ENCODE results near the gene PDE4D. TPM values are rescaled to one million over a fixed set of nuclear protein-coding genes. Genes with fewer than 3 reads are reported as not detected.

Gene PDE4D
- total and polyA plus RNA-seq, 10 of the 15 experiments (the other 5 are each of a cell fraction or from before 2014, with no cell fraction given), result 0.87 to 4.1 (median 2.2) TPM

GRCh38 chr5:59061377-59061776, 832.1 kb downstream of the PDE4D start:
- TF ChIP-seq BCL11A (IDR thresholded peaks at IDR 0.05; ENCODE audit: low read depth, low read length), result no peak
- TF ChIP-seq, protein P1, sequence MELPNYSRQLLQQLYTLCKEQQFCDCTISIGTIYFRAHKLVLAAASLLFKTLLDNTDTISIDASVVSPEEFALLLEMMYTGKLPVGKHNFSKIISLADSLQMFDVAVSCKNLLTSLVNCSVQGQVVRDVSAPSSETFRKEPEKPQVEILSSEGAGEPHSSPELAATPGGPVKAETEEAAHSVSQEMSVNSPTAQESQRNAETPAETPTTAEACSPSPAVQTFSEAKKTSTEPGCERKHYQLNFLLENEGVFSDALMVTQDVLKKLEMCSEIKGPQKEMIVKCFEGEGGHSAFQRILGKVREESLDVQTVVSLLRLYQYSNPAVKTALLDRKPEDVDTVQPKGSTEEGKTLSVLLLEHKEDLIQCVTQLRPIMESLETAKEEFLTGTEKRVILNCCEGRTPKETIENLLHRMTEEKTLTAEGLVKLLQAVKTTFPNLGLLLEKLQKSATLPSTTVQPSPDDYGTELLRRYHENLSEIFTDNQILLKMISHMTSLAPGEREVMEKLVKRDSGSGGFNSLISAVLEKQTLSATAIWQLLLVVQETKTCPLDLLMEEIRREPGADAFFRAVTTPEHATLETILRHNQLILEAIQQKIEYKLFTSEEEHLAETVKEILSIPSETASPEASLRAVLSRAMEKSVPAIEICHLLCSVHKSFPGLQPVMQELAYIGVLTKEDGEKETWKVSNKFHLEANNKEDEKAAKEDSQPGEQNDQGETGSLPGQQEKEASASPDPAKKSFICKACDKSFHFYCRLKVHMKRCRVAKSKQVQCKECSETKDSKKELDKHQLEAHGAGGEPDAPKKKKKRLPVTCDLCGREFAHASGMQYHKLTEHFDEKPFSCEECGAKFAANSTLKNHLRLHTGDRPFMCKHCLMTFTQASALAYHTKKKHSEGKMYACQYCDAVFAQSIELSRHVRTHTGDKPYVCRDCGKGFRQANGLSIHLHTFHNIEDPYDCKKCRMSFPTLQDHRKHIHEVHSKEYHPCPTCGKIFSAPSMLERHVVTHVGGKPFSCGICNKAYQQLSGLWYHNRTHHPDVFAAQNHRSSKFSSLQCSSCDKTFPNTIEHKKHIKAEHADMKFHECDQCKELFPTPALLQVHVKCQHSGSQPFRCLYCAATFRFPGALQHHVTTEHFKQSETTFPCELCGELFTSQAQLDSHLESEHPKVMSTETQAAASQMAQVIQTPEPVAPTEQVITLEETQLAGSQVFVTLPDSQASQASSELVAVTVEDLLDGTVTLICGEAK (IDR thresholded peaks at IDR 0.05; ENCODE audit: borderline replicate concordance), result no peak
- TF ChIP-seq SIN3A (IDR thresholded peaks at IDR 0.05; ENCODE audit: low read depth, low read length), result no peak
- TF ChIP-seq DPF2 (IDR thresholded peaks at IDR 0.05), result no peak
- TF ChIP-seq ZSCAN29 (IDR thresholded peaks at IDR 0.05), result no peak
- no peak for TF ChIP-seq RAD21 (IDR thresholded peaks at IDR 0.05; ENCODE audit: insufficient read depth, low read depth, low read length)
- no peak for TF ChIP-seq FOXM1 (IDR thresholded peaks at IDR 0.05; ENCODE audit: low read depth, low read length)
- TF ChIP-seq NFYA (IDR thresholded peaks at IDR 0.05; ENCODE audit: borderline replicate concordance, low read depth, low read length), result no peak
- TF ChIP-seq KAT2A (conservative IDR thresholded peaks at IDR 0.05; ENCODE audit: control insufficient read depth, low read depth, low read length), result no peak
- no peak for TF ChIP-seq NR2C2 (IDR thresholded peaks at IDR 0.05; ENCODE audit: borderline replicate concordance, control insufficient read depth, insufficient read length, low read depth)
- TF ChIP-seq SMC3 (IDR thresholded peaks at IDR 0.05; ENCODE audit: borderline replicate concordance, low read length), result no peak
- no peak for TF ChIP-seq POLR2AphosphoS2 (IDR thresholded peaks at IDR 0.05; ENCODE audit: low read depth, low read length)
- TF ChIP-seq HSF1 (IDR thresholded peaks at IDR 0.05; ENCODE audit: low read depth, low read length), result no peak
- ChIA-PET POLR2A (no interaction called here), RAD21 (ENCODE audit: unreplicated experiment) (no interaction called here), SMC1A (ENCODE audit: uncharacterized antibody, unreplicated experiment) (interaction anchor here (1.2 kb wide), 1 partner anchor 112 kb away, joined by 3 read pairs; no protein-coding TSS in a partner anchor), CTCF (interaction anchor here (1.0 to 1.2 kb wide), 2 partner anchors 13 to 19 kb away, joined by 3 read pairs; no protein-coding TSS in a partner anchor)
- Histone ChIP-seq H3K4me3 (no peak overlapping the region), H3K27ac (ENCODE audit: control insufficient read depth, insufficient read depth) (no peak overlapping the region), H3K4me1 (ENCODE audit: control insufficient read depth, insufficient read depth, low read length) (no peaks in the 10 kb centered on the region), H3K9ac (ENCODE audit: control insufficient read depth, insufficient read depth, low read length) (no peak overlapping the region), H3K4me2 (ENCODE audit: control insufficient read depth, insufficient read depth) (no peak overlapping the region), H3K9me3 (replicated peaks; ENCODE audit: control insufficient read depth, insufficient read depth, low read length) (no peaks in the 10 kb centered on the region), H3K27me3 (replicated peaks in 1 of 2; ENCODE audit: control insufficient read depth in 2 of 2, insufficient read depth in 2 of 2, low read length in 1 of 2) (no peaks in the 10 kb centered on the region), H3K79me2 (ENCODE audit: control insufficient read depth, insufficient read depth, low read length) (no peaks in the 10 kb centered on the region), H3K36me3 (ENCODE audit: control insufficient read depth in 2 of 2, insufficient read depth in 2 of 2, low read length in 1 of 2) (no peaks in the 10 kb centered on the region), H4K20me1 (ENCODE audit: control insufficient read depth, insufficient read depth) (no peaks in the 10 kb centered on the region), H2AFZ (ENCODE audit: control insufficient read depth, low read depth, low read length) (no peak overlapping the region)
- FAIRE-seq (no peak), ATAC-seq (no peak), DNase-seq (ENCODE audit: low read depth, low spot score) (no peak)
- in situ Hi-C loops (cut with MboI) (no loop called here), intact Hi-C loops (cut with micrococcal nuclease; ENCODE audit: unreplicated experiment) (no loop called here)
- WGBS (ENCODE audit: insufficient coverage, insufficient replicate concordance, low lambda C conversion rate, missing lambda C conversion rate), result 0% methylated on average over 5 of the region's 5 CpGs
- BruUV-seq (replicated peaks), result no TSS peak

All from GM12878 (cell line).